Measurements from ENCODE around the gene SNRPB. TPM values are rescaled to one million over a fixed set of nuclear protein-coding genes. Genes with fewer than 3 reads are reported as not detected.

Gene SNRPB
- total RNA-seq, 1 experiment from 2014 or later, result 539 TPM

- TF ChIP-seq ZBTB21 (CRISPR knock-in tag; IDR thresholded peaks at IDR 0.05; ENCODE audit: borderline replicate concordance), result peak; percentile 84; the same call in 1 of the 2 replicates
- no peak for TF ChIP-seq ZNF138 (CRISPR knock-in tag; conservative IDR thresholded peaks at IDR 0.05)
- TF ChIP-seq HMGA2 (CRISPR knock-in tag; IDR thresholded peaks at IDR 0.05), result 0 out of 2 replicates have a peak, but pooled peaks have one; percentile 34
- peak; percentile 77; the same call in 1 of the 2 replicates for TF ChIP-seq FOXK1 (CRISPR knock-in tag; IDR thresholded peaks at IDR 0.05)
- peak; percentile 48; the same call in 1 of the 2 replicates for TF ChIP-seq ERG (CRISPR knock-in tag; IDR thresholded peaks at IDR 0.05)
- TF ChIP-seq, protein P1, sequence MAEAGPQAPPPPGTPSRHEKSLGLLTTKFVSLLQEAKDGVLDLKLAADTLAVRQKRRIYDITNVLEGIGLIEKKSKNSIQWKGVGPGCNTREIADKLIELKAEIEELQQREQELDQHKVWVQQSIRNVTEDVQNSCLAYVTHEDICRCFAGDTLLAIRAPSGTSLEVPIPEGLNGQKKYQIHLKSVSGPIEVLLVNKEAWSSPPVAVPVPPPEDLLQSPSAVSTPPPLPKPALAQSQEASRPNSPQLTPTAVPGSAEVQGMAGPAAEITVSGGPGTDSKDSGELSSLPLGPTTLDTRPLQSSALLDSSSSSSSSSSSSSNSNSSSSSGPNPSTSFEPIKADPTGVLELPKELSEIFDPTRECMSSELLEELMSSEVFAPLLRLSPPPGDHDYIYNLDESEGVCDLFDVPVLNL (CRISPR knock-in tag; IDR thresholded peaks at IDR 0.05; ENCODE audit: borderline replicate concordance, low read depth), result peak; percentile 98
- TF ChIP-seq, protein P2, sequence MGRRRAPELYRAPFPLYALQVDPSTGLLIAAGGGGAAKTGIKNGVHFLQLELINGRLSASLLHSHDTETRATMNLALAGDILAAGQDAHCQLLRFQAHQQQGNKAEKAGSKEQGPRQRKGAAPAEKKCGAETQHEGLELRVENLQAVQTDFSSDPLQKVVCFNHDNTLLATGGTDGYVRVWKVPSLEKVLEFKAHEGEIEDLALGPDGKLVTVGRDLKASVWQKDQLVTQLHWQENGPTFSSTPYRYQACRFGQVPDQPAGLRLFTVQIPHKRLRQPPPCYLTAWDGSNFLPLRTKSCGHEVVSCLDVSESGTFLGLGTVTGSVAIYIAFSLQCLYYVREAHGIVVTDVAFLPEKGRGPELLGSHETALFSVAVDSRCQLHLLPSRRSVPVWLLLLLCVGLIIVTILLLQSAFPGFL (CRISPR knock-in tag; IDR thresholded peaks at IDR 0.05; ENCODE audit: borderline replicate concordance), result 0 out of 2 replicates have a peak, but pooled peaks have one; percentile 17
- TF ChIP-seq MYBL2 (CRISPR knock-in tag; IDR thresholded peaks at IDR 0.05), result peak; percentile 81; the same call in 1 of the 2 replicates
- peak; percentile 96 for TF ChIP-seq GABPB1 (CRISPR knock-in tag; IDR thresholded peaks at IDR 0.05)
- TF ChIP-seq CBFB (CRISPR knock-in tag; IDR thresholded peaks at IDR 0.05; ENCODE audit: low read depth), result 0 out of 2 replicates have a peak, but pooled peaks have one; percentile 63
- TF ChIP-seq, protein P3, sequence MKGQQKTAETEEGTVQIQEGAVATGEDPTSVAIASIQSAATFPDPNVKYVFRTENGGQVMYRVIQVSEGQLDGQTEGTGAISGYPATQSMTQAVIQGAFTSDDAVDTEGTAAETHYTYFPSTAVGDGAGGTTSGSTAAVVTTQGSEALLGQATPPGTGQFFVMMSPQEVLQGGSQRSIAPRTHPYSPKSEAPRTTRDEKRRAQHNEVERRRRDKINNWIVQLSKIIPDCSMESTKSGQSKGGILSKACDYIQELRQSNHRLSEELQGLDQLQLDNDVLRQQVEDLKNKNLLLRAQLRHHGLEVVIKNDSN (CRISPR knock-in tag; IDR thresholded peaks at IDR 0.05), result 0 out of 2 replicates have a peak, but pooled peaks have one; percentile 25
- no peak for TF ChIP-seq SOX15 (CRISPR knock-in tag; IDR thresholded peaks at IDR 0.05)
- TF ChIP-seq FOXP1 (CRISPR knock-in tag; IDR thresholded peaks at IDR 0.05; ENCODE audit: borderline replicate concordance), result peak; percentile 90
- no peak for TF ChIP-seq OVOL2 (CRISPR knock-in tag; IDR thresholded peaks at IDR 0.05; ENCODE audit: borderline replicate concordance)
- no peak; the same call in 1 of the 2 replicates for TF ChIP-seq EMX1 (CRISPR knock-in tag; IDR thresholded peaks at IDR 0.05)
- peak; percentile 75; the same call in 1 of the 2 replicates for TF ChIP-seq ETV6 (CRISPR knock-in tag; IDR thresholded peaks at IDR 0.05)
- 0 out of 2 replicates have a peak, but pooled peaks have one; percentile 50 for TF ChIP-seq ZNF281 (CRISPR knock-in tag; IDR thresholded peaks at IDR 0.05)
- TF ChIP-seq RELA (CRISPR knock-in tag; IDR thresholded peaks at IDR 0.05; ENCODE audit: borderline replicate concordance), result peak; percentile 55; the same call in 1 of the 2 replicates
- TF ChIP-seq, protein P4, sequence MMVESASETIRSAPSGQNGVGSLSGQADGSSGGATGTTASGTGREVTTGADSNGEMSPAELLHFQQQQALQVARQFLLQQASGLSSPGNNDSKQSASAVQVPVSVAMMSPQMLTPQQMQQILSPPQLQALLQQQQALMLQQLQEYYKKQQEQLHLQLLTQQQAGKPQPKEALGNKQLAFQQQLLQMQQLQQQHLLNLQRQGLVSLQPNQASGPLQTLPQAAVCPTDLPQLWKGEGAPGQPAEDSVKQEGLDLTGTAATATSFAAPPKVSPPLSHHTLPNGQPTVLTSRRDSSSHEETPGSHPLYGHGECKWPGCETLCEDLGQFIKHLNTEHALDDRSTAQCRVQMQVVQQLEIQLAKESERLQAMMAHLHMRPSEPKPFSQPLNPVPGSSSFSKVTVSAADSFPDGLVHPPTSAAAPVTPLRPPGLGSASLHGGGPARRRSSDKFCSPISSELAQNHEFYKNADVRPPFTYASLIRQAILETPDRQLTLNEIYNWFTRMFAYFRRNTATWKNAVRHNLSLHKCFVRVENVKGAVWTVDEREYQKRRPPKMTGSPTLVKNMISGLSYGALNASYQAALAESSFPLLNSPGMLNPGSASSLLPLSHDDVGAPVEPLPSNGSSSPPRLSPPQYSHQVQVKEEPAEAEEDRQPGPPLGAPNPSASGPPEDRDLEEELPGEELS (CRISPR knock-in tag; IDR thresholded peaks at IDR 0.05), result peak; percentile 78
- 0 out of 2 replicates have a peak, but pooled peaks have one; percentile 42 for TF ChIP-seq ZBTB43 (CRISPR knock-in tag; IDR thresholded peaks at IDR 0.05)
- TF ChIP-seq USF2 (CRISPR knock-in tag; IDR thresholded peaks at IDR 0.05), result no peak; the same call in 1 of the 2 replicates
- TF ChIP-seq FOXJ3 (CRISPR knock-in tag; IDR thresholded peaks at IDR 0.05; ENCODE audit: borderline replicate concordance), result no peak
- TF ChIP-seq, protein P5, sequence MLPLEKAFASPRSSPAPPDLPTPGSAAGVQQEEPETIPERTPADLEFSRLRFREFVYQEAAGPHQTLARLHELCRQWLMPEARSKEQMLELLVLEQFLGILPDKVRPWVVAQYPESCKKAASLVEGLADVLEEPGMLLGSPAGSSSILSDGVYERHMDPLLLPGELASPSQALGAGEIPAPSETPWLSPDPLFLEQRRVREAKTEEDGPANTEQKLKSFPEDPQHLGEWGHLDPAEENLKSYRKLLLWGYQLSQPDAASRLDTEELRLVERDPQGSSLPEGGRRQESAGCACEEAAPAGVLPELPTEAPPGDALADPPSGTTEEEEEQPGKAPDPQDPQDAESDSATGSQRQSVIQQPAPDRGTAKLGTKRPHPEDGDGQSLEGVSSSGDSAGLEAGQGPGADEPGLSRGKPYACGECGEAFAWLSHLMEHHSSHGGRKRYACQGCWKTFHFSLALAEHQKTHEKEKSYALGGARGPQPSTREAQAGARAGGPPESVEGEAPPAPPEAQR (CRISPR knock-in tag; IDR thresholded peaks at IDR 0.05), result no peak
- TF ChIP-seq MXD4 (CRISPR knock-in tag; IDR thresholded peaks at IDR 0.05; ENCODE audit: borderline replicate concordance), result no peak
- TF ChIP-seq RORB (CRISPR knock-in tag; IDR thresholded peaks at IDR 0.05), result no peak
Observed at GRCh38 chr20:2470423-2471193, at the start of gene SNRPB (continued).
